Activated CD4-positive, alpha-beta T cell treated with anti-CD3 and anti-CD28 coated beads, Interleukin-2, amount 50 U/mL, for 1 hour (primary cell): Measurements from ENCODE around the gene PRDM11.
A peak's percentile ranks its signal among the peaks of the same experiment; 100 is the strongest.
"Not testable (repeated sequence)": the region's sequence is repeated elsewhere in the genome, so short reads cannot be mapped to it uniquely, and the experiment has no call there.

Experiments
- DNase-seq: peaks from one replicate; pipeline ENCODE4 v3.0.0-alpha.2; 2020

Gene PRDM11

GRCh38 chr11:45146072-45147016 lies at the start of gene PRDM11:
Gene PRDM11, plus strand, starts transcription at chr11:45146639. Its CDS starts 35,128 bp downstream, at chr11:45181767.
- DNase-seq = peak; percentile 48

DNA sequence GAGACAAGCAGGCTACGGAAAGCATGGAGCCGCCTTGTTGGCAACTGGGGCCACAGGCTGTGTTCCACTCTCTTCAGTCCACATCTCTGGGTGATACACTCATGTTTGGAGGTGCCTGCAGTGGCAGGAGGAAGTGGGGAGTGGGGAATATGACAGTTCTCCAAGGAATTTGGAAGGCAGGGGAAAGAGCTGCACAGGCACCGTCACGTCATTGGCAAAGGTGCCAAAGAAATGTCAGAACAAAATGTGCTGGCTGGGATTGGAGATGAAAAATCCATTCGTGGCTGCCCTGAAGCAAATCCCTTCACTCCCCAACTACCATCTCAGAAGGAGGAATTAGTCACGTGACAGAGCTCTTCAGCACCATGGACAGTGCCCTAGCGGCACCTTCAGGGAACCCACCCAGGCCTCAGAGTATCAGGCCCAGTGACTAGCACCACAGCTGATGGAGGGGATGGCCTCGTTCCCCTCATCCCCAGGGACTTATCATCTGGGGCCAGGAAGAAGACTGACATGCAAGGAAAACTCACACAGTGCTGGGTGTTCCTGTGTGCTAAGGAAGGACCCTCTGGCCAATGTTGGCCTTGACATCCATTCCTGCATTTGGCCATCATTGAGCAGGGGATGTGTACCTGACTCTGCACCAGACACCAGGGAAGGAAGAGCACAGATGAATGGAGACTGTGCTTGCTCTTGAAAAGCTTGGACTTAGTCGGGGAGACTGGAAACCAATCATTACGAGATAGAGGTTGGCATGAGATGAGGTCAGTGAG lies 48.5 kb upstream of the PRDM11 start:
- peak; percentile 49 for DNase-seq

DNA sequence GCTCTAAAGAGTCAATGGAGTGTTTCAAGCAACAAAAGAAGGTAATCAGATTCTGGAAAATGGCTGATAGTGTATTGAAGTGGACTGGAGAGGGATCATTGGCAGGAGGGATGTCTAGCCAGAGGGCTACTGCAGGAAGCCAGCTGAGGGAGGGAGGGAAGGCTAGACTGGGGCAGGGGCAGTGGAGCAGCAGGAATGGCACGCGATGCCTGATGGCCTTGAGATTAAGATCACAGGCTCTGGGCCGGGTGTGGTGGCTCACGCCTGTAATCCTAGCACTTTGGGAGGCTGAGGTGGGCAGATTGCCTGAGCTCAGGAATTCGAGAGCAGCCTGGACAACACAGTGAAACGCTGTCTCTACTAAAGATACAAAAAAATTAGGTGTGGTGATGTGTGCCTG lies 47.5 kb upstream of the PRDM11 start:
- DNase-seq = no peak

GRCh38 chr11:45100339-45100738 lies 46.1 kb upstream of the PRDM11 start:
- DNase-seq = no peak

DNA sequence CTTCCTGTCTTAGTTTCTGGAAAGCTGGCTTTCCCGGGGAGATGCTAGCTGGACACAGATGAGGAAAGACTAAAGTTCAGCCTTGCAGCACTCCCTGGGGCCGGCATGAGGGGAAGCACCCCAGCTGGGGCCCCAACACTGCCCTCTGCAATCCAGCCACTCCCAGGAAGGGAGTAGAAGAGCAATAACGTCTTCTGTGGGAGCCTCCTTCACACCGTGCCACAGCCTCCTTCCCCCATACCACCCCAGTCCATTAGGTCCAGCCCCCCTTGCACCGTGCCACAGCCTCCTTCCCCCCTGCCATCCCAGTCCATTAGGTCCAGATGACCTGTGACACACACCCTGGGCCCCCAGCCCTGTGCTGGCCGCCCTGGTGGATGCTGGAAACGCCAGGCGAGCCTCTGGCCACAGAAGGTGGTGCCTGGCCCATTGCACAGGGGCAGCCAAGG lies 44.1 kb upstream of the PRDM11 start:
- no peak for DNase-seq

DNA sequence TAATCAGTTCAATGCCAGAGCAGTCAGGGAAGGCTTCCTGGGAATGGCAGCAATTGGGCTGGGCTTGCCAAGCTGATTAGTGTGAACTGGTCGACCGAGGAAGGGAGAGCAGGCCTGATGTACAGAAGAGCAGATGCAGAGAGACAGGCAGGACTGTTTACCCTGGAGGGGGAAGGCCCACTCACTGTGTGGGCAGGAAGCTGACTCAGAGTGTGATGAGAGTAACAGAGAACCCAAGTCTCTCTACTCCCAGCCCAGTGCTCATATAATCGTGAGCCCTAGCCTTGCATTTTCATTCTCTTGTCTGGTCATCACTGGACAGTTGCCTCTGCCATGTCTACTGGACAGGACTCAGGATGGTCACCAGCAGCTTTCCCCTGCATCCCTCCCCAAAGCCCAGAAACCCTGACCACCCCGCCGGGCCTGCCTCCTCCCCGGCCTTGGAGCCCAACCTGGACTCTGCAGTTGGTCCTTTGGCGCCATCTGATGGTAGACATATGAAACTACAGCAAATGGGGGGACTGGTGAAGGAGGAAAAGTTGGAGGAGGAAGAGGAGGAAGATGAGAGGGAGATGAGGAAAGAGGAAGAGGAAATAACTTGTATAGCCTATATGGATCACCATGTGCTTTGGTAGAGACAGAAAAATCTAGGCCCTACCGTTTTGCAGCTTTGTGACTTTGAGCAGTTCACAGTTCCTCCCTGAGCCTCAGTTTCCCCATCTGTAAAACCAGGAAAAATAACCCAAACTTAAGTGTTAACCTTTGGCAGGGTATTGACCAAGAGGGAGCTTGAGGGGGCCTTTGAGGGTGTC lies 43.4 kb upstream of the PRDM11 start:
- DNase-seq = peak; percentile 46

DNA sequence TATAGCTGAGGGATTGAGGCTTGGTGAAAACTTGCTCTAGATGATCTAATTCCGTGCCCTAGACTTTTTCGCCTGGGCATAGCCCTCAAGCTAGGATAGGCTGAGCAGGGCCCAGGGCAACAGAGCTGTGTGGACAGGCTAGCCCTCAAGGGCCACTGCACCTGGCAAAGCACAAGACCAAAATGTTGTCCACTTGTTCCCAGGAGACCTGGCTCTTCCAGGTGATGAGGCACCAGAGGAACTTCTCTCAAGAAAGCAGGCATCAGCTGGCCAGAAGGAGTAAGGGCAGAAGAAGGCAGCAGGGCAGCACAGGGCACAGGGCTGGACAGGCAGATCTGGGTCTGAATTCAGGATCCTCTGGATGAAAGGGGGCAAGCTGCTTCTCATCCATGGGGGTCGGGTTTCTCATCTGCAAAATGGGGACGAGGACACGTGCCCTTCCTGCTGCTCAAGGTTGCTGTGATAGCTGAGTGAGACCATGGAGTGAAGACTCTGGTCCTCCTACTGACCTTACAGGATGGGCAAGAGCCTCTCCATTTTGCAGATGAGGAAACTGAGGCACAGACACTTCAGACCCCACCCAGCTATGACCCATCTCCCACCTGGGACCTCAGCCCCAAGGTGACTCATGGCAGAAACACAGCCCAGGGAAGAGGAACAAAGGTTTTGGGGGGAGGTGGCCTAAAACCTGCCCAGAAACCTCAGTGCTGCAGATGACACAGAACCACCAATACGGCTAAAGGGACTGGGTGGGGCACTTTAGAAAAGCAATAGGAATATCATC lies 42.2 kb upstream of the PRDM11 start:
- no peak for DNase-seq

DNA sequence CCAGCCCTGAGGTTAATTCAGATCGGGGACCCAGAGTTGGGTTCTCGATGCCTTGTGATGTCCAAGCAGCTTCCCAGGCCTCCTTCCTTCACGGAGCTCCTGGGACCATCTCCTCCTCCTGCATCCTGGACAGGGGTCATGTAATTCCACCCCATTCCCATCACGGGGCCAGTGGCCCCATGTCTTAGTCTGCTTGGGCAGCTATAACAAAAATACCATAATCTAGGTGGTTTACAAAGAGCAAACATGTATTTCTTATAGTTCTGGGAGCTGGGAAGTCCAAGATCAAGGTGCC lies 41.7 kb upstream of the PRDM11 start:
- no peak for DNase-seq

DNA sequence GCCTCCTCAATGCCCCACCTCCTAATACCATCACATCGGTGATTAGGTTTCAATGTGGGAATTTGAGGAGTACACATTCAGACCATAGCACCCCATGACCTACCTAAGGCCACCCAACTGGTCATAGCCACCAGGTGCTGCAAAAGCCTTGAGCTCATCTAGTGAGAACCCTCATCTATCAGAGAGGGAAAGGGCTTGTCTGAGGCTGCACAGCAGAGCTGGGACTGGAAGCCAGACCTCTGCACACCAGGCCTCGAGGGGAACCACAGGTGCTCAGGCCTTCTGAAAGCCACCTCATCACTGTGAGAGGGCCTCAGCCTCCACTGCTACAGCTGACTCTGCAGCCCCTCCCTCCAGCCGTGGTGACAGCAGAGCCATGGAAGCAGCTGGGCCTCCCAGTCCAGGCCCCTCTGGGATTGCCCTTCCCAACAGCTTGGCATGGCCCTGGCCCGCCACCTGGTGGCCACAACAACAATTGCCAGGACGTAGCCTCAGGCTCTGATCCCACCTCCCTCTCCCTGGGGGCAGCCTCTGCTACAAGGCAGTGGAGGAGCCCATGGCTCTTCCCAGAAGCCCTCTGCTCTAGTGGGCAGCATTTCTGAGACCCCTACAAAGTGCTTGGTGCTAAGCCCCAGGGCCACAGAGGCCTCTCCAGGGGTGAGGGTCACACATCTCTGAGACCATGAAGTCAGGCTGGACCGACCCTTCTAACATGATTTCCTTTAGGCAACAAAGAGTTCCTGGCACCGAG lies 41.0 kb upstream of the PRDM11 start:
- peak; percentile 58 for DNase-seq

GRCh38 chr11:45105984-45106375 lies 40.5 kb upstream of the PRDM11 start:
- no peak for DNase-seq

GRCh38 chr11:45106440-45106839 lies 40.0 kb upstream of the PRDM11 start:
- DNase-seq = no peak

GRCh38 chr11:45107029-45107428 lies 39.4 kb upstream of the PRDM11 start:
- DNase-seq = no peak

DNA sequence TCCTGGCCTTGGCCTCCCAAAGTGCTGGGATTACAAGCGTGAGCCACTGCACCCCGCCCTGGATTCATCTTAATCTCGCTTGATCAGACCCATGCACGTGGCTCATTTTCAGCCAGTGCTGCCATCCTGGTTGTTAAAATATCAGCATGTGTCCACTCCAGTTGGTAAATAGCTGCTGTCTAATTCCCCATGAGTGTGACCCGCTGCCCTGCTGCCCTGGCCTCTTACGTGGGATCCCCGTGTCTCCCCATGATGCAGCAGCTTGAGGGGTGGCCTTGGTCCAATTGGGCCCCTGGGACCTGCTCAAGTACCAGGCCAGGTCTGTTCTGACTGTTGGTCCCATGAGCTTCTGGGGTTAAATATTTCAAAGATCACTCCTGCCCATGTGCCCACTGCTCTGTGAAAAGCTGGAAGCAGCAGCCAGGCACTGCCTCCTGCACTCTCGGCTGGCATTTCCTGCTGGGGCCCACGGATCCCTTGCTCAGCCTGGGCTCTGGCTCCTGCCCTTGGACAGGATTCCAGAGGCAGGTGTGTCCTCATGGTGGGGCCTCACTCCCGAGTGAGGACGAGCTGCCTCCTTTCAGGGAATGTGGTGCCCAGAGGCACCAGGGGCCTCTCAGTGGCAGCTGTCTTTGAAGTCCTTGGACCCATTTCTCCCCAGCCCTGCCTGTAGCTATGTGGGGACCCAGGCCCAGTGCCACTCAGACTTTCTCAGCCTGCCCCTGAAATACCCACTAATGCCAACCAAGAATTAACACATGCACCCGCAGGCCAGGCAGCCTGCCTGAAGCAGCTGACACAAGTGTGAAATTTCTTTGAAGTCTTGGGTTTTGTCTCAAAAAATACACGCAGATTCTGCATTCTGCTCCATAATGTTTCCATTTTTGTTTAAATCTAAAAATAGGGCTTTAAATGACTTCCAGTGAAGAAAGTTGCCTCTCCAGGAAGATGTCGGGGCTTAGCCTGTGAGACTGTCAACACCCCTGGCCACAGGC lies 38.1 kb upstream of the PRDM11 start:
- no peak for DNase-seq

DNA sequence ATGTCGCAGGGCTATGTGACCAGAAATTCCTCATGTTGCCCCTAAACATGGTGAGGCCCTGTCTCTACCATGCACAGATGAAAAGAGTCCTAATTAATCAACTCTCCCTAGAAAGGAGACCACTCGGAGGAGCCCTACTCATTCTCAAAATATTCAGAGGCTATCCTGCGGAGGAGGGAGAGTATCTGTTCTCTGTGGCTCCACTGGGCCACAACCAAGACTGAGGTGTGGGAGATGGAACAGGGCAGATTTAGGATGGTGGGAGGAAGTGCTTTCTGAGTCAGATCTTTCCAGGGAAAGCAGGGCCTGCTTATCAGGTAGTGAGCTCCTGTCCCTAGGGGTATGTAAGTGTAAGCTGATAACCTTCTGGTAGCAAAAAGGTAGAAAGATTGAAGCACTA lies 37.0 kb upstream of the PRDM11 start:
- DNase-seq = no peak

GRCh38 chr11:45110562-45110961 lies 35.9 kb upstream of the PRDM11 start:
- DNase-seq = no peak

DNA sequence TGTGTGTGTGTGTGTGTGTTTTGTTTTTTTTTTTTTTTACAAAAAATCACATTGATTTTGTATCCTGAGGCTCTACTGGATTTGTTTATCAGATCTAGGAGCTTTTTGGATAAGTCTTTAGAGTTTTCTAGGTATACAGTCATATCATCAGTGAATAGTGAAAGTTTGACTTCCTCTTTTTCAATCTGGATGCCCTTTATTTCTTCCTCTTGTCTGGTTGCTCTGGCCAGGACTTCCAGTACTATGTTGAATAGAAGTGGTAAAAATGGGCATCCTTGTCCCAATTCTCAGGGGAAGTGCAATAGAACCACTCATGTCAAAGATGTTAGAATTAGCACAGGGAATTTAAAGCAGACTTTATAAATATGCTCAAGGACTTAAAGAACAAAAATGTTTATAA lies 32.6 kb upstream of the PRDM11 start:
- no peak for DNase-seq

- not testable (repeated sequence) for DNase-seq
Observed at GRCh38 chr11:45127836-45128235, 18.6 kb upstream of the PRDM11 start.

DNA sequence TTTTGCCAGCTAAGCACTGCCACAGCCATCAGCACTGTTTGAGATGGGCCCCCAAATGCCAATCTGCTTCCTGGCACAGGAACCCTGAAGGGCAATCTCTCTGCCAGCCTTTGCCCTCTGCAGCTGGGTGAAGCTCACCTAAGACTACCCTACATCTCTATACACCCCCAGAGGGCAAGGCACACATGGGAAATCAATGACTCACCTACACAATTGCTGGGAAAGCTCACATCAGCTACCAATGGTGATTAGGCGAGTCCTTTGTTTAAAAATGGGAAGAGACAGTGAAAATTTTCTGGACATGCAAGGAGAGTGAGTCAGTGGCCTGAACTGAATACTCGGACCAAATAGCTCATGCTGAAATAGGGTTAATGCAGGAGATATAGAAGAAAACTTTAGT lies 12.6 kb upstream of the PRDM11 start:
- DNase-seq = no peak

- no peak for DNase-seq
Observed at GRCh38 chr11:45141171-45141570, 5.3 kb upstream of the PRDM11 start.

DNA sequence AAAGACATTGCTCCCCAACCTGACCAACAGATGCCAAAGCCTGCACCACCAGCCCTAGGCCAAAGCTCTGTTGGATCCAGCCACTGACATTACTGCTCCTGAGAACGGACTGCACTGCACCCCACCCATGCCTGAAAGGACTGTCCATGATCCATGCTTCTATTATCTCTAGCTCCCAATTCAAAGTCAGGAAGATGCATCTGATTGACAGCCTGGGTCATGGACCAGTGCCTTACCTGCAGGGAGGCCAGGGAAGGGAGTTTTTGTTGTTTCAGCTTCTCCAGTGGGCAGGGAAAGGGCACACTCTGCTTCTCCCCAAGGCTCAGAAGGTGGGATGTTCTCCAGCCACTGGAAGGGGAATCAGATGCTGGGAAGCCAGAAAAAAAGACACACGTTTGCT lies 4.8 kb upstream of the PRDM11 start:
- no peak for DNase-seq
